Tibial nerve (tissue), 4 donors: Measurements from ENCODE around the gene THAP10. TPM values are rescaled to one million over a fixed set of nuclear protein-coding genes. Genes with fewer than 3 reads are reported as not detected.

Experiments
- DNase-seq, 2 donors: peaks; one replicate each; pipeline ENCODE4 v3.0.0-alpha.2; 2019; ENCODE audit warnings: low spot score in 2 of 2
- H3K27ac ChIP-seq, 4 donors: fragments of 200-600 bp; sonication (generic) in 3 of 4; one replicate each; pipeline ENCODE4 v1.5.1; 2017 to 2019; ENCODE audit warnings: mild to moderate bottlenecking in 1 of 4
- H3K27me3 ChIP-seq, 2 donors: fragments of 200-600 bp; sonication (generic) in 1 of 2; one replicate each; pipeline versions ENCODE4 v1.5.1 to v1.6.0; 2017 to 2019
- H3K36me3 ChIP-seq, 3 donors: fragments of 200-600 bp; sonication (generic); one replicate each; pipeline ENCODE4 v1.5.1; 2018 to 2019
- H3K4me1 ChIP-seq, 4 donors: fragments of 200-600 bp; sonication (generic) in 3 of 4; one replicate each; pipeline ENCODE4 v1.5.1; 2017 to 2019
- H3K4me3 ChIP-seq, 4 donors: fragments of 200-600 bp; sonication (generic) in 3 of 4; one replicate each; pipeline ENCODE4 v1.5.1; 2017 to 2019; ENCODE audit warnings: mild to moderate bottlenecking in 1 of 4, moderate library complexity in 1 of 4
- H3K9me3 ChIP-seq, 4 donors: fragments of 200-600 bp; sonication (generic) in 3 of 4; one replicate each; pipeline ENCODE4 v1.5.1; 2017 to 2019
- CTCF ChIP-seq, 5 experiments: fragments of 200-600 bp in 3 of 5; fragments of 450-650 bp in 2 of 5; sonication (generic) in 3 of 5; IDR thresholded peaks; one replicate each; pipeline ENCODE4 v1.5.1; 2016 to 2019; ENCODE audit warnings: antibody characterized with exemption in 5 of 5, mild to moderate bottlenecking in 3 of 5, moderate library complexity in 2 of 5
- EP300 ChIP-seq, 2 donors: sonication (generic); formaldehyde crosslinking; IDR thresholded peaks; one replicate each; pipeline ENCODE4 v1.6.1; 2017; ENCODE audit warnings: antibody characterized with exemption in 2 of 2, mild to moderate bottlenecking in 1 of 2
- POLR2A ChIP-seq, 2 donors: fragments of 450-650 bp; IDR thresholded peaks; one replicate each; pipeline ENCODE4 v1.6.1; 2017; ENCODE audit warnings: antibody characterized with exemption in 2 of 2, mild to moderate bottlenecking in 2 of 2, moderate library complexity in 2 of 2
- WGBS, 2 donors: methylation state at CpG; one replicate each; pipeline ENCODE4 v1.1.5; 2018; 5-methylcytosine and 5-hydroxymethylcytosine counted together
- total RNA-seq, 4 donors: library from RNA; depleted of rRNA; stranded (reverse); fragments of >200 nt; gene quantifications; one replicate each; pipeline ENCODE4 v1.1.0, GENCODE V29; 2016

Gene THAP10
- total RNA-seq, 4 donors from 2014 or later = 1.2 to 9.8 (median 3.0) TPM

- Histone ChIP-seq H3K27me3 (no peaks in the 10 kb centered on the region), H3K4me1 (peaks cover 0 to 39% (median 16%) of the 10 kb centered on the region in 4 donors), H3K9me3 (no peaks in the 10 kb centered on the region), H3K36me3 (no peaks in the 10 kb centered on the region), H3K4me3 (no peak overlapping the region), H3K27ac (peak overlapping the region in 1 of 4 donors; percentile 59)
- no peak for DNase-seq
- TF ChIP-seq EP300 (IDR thresholded peaks at IDR 0.05) (no peak), POLR2A (IDR thresholded peaks at IDR 0.05) (no peak), CTCF (IDR thresholded peaks at IDR 0.05) (no peak)
Measured at GRCh38 chr15:70870051-70870450, 22.2 kb downstream of the THAP10 start.

- Histone ChIP-seq H3K36me3 (no peaks in the 10 kb centered on the region), H3K4me1 (peaks cover 0 to 40% (median 17%) of the 10 kb centered on the region in 4 donors), H3K27ac (peak overlapping the region in 1 of 4 donors; percentile 77), H3K4me3 (no peak overlapping the region), H3K9me3 (no peaks in the 10 kb centered on the region), H3K27me3 (no peaks in the 10 kb centered on the region)
- WGBS, 2 donors = 52 to 71% methylated on average over 3 of the region's 3 CpGs
- no peak for DNase-seq
- TF ChIP-seq POLR2A (IDR thresholded peaks at IDR 0.05) (no peak), CTCF (IDR thresholded peaks at IDR 0.05) (no peak), EP300 (IDR thresholded peaks at IDR 0.05) (no peak)
Measured at GRCh38 chr15:70869346-70869745, 22.9 kb downstream of the THAP10 start.

DNA sequence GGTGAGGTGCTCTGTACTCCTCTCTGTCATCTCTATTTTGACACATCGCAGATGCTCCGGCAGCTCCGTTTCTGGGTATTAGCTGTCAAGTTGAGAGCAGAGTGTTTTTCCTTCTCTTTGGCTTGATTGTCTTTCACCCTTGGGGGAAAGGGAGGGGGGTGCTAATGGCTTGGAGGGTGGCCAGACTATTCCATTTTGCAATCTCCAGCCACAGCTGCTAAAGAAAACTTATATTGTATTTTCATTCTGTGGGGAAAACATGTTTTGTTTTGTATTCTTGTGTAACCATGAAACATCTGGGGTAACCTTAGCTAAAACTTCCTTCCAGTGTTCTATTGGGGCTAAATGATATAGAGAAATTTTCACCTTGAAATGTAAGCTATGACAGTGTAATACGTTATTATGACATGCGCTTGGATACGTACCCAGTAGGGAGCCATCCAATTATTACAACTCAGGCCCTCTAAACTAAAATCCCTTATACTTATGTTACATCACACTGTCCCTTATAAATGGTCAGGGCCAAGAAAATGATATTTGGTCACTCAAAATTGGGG is 24.2 kb downstream of the THAP10 start:
- Histone ChIP-seq H3K4me1 (peaks cover 0 to 54% (median 23%) of the 10 kb centered on the region in 4 donors), H3K9me3 (no peaks in the 10 kb centered on the region), H3K27ac (peak overlapping the region; percentile 22 to 77 (median 48)), H3K36me3 (no peaks in the 10 kb centered on the region), H3K4me3 (no peak overlapping the region), H3K27me3 (no peaks in the 10 kb centered on the region)
- no peak for TF ChIP-seq CTCF (IDR thresholded peaks at IDR 0.05)
- peak in 1 of 2 donors; percentile 87 for TF ChIP-seq EP300 (IDR thresholded peaks at IDR 0.05)
- TF ChIP-seq POLR2A (IDR thresholded peaks at IDR 0.05) = no peak
- WGBS, 2 donors = 28 to 29% methylated on average over 6 of the region's 6 CpGs
- DNase-seq = peak; percentile 46 to 79

DNA sequence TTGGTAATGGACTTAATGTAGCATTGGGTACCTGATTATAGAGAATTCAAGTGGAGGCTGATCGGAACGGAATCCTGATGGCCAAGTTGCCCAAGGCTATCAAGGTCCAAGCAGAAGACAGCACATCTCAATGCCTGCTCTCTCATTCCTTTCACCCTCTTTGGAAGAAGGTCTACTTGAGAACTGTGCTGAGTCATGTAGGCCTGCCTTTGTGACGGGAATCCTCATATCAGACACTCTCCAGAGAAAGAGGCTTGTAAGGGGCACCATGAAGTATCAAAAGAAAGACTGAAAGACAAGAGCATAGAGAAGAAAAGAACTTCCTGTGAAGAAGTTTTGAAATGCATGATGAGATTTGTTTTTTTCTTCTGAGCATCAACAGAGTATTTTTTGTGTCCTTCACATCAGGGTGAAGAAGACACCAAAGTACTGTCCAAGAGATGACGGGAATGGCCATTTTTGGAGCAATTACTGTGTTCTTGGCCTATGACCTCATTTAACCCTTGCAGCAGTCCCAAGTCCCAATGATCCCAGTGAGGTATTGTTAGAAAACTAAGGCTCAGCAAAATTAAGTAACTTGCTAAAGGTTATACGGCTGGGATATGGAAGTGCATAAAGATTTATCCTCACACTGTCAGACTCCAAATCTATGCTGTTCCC is 25.1 kb downstream of the THAP10 start:
- no peaks in the 10 kb centered on the region for H3K9me3 ChIP-seq
- H3K27me3 ChIP-seq = no peaks in the 10 kb centered on the region
- no peak overlapping the region for H3K4me3 ChIP-seq
- H3K36me3 ChIP-seq = no peaks in the 10 kb centered on the region
- TF ChIP-seq POLR2A (IDR thresholded peaks at IDR 0.05) (no peak), CTCF (IDR thresholded peaks at IDR 0.05) (no peak), EP300 (IDR thresholded peaks at IDR 0.05) (no peak)
- peak overlapping the region; percentile 22 to 77 (median 48) for H3K27ac ChIP-seq
- peak in 1 of 2 donors; percentile 26 for DNase-seq
- 76 to 89% methylated on average over 5 of the region's 5 CpGs for WGBS, 2 donors
- peaks cover 0 to 57% (median 23%) of the 10 kb centered on the region in 4 donors for H3K4me1 ChIP-seq

DNA sequence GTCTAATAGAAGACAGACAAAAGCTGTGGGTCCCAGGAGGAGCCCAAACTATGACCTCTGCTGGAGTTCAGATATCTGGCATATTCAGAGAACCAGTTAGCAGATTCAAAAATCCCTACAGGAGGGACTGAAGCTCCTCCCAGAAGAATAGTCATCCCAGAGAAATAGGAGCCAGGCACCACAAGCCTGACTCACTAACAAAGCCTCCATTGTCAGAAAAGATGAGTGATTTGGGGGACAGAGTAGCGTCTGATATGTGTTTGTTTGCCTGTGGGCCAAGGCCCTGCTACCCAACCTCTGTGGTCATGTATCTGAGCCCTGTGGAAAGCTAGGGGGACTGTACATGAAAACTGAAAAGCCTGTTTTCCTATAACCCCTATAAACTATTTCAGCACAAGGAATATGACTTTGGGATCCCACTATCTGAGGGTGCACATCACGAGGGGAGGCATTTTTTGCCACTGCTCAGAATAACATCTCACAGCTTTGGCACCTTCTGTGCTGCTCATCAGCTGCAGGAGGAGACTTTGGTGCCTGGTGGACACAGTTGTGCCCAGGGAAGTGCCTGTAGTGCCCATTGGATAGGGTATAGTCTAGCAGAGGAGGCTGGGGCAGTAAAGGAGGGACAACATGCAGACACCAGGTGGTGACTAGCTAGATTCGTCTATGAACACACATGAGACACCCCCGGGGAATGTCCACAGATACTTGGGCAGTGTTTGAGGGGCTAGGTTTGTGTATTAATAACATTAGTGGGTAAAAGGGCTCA is 28.6 kb downstream of the THAP10 start:
- Histone ChIP-seq H3K36me3 (no peaks in the 10 kb centered on the region), H3K4me1 (peaks cover 0 to 44% (median 20%) of the 10 kb centered on the region in 4 donors), H3K9me3 (no peaks in the 10 kb centered on the region), H3K27ac (peak overlapping the region in 3 of 4 donors; percentile 17 to 62 (median 30)), H3K27me3 (no peaks in the 10 kb centered on the region), H3K4me3 (no peak overlapping the region)
- peak in 1 of 2 donors; percentile 30 for DNase-seq
- WGBS, 2 donors = 41 to 43% methylated on average over 4 of the region's 4 CpGs
- no peak for TF ChIP-seq CTCF (IDR thresholded peaks at IDR 0.05)
- TF ChIP-seq POLR2A (IDR thresholded peaks at IDR 0.05) = no peak
